Hepatocyte (in vitro differentiated cells): ENCODE results near the gene ARSB. TPM values are rescaled to one million over a fixed set of nuclear protein-coding genes. Genes with fewer than 3 reads are reported as not detected.
"Not testable (repeated sequence)": the region's sequence is repeated elsewhere in the genome, so short reads cannot be mapped to it uniquely, and the experiment has no call there.

Experiments used
- DNase-seq: peaks from one replicate; pipeline ENCODE4 v3.0.0-alpha.2; 2016; ENCODE audit warnings: low spot score
- H2AFZ ChIP-seq: fragments of 200-600 bp; sonication (generic); 2 replicates; pipeline ENCODE4 v1.6.0; 2016; ENCODE audit warnings: antibody characterized with exemption, mild to moderate bottlenecking
- H3K27ac ChIP-seq: fragments of 200-600 bp; sonication (generic); 2 replicates; pipeline ENCODE4 v1.5.1; 2016; ENCODE audit warnings: mild to moderate bottlenecking
- H3K27me3 ChIP-seq: fragments of 200-600 bp; sonication (generic); 2 replicates; pipeline ENCODE4 v1.6.1; 2016
- H3K36me3 ChIP-seq: fragments of 200-600 bp; sonication (generic); replicated peaks from 2 replicates; pipeline ENCODE4 v1.5.1; 2016; ENCODE audit warnings: low read depth; ENCODE audit not compliant: insufficient read depth
- H3K4me1 ChIP-seq: fragments of 200-600 bp; sonication (generic); 2 replicates; pipeline ENCODE4 v1.5.1; 2016; ENCODE audit warnings: mild to moderate bottlenecking, moderate library complexity; ENCODE audit not compliant: insufficient read depth
- H3K4me2 ChIP-seq: fragments of 200-600 bp; sonication (generic); 2 replicates; pipeline ENCODE4 v1.6.0; 2016
- H3K4me3 ChIP-seq: fragments of 200-600 bp; sonication (generic); 2 replicates; pipeline ENCODE4 v1.5.1; 2016; ENCODE audit warnings: mild to moderate bottlenecking
- H3K79me2 ChIP-seq: fragments of 200-600 bp; sonication (generic); 2 replicates; pipeline ENCODE4 v1.6.0; 2017; ENCODE audit warnings: mild to moderate bottlenecking
- H3K9me2 ChIP-seq: fragments of 200-600 bp; sonication (generic); replicated peaks from 2 replicates; pipeline ENCODE4 v1.6.0; 2017; ENCODE audit warnings: mild to moderate bottlenecking; ENCODE audit not compliant: insufficient read depth
- H3K9me3 ChIP-seq: fragments of 200-600 bp; sonication (generic); 2 replicates; pipeline ENCODE4 v1.5.1; 2016; ENCODE audit warnings: low read depth, mild to moderate bottlenecking
- H4K20me1 ChIP-seq: fragments of 200-600 bp; sonication (generic); 2 replicates; pipeline ENCODE4 v1.6.0; 2016; ENCODE audit warnings: mild to moderate bottlenecking; ENCODE audit not compliant: insufficient read depth, poor library complexity, severe bottlenecking
- EZH2 ChIP-seq: fragments of 200-600 bp; sonication (generic); IDR thresholded peaks from 2 replicates; pipeline ENCODE4 v1.6.1; 2016; ENCODE audit warnings: antibody characterized with exemption, mild to moderate bottlenecking, borderline replicate concordance
- EZH2phosphoT487 ChIP-seq: fragments of 200-600 bp; sonication (generic); IDR thresholded peaks from one replicate; pipeline ENCODE4 v1.6.1; 2018; ENCODE audit warnings: antibody characterized with exemption, mild to moderate bottlenecking, low read depth, moderate library complexity; ENCODE audit not compliant: unreplicated experiment, severe bottlenecking
- WGBS: methylation state at CpG from one replicate; pipeline ENCODE4 v1.1.6; 2016; ENCODE audit warnings: low lambda C conversion rate; ENCODE audit errors: missing lambda C conversion rate; 5-methylcytosine and 5-hydroxymethylcytosine counted together
- polyA plus RNA-seq: library from polyadenylated mRNA; unstranded; fragments of >200 nt; fragmentation: Nextera tagmentation; extraction: Ambion mirVana; gene quantifications from 2 replicates; pipeline ENCODE4 v1.2.1, GENCODE V29; 2016
- total RNA-seq: library from RNA; depleted of rRNA; stranded (reverse); fragments of >200 nt; gene quantifications from 2 replicates; pipeline ENCODE4 v1.2.3, GENCODE V29; 2014
- TF ChIP-seq, protein P1 (sequence below): fragments of 200-600 bp; sonication (generic); IDR thresholded peaks from 2 replicates; pipeline ENCODE4 v1.5.1; 2016; ENCODE audit warnings: antibody characterized with exemption, mild to moderate bottlenecking; ENCODE audit not compliant: poor library complexity

ARSB gene
- total and polyA plus RNA-seq, 2 experiments from 2014 or later, result 13.5 to 19.8 TPM

DNA sequence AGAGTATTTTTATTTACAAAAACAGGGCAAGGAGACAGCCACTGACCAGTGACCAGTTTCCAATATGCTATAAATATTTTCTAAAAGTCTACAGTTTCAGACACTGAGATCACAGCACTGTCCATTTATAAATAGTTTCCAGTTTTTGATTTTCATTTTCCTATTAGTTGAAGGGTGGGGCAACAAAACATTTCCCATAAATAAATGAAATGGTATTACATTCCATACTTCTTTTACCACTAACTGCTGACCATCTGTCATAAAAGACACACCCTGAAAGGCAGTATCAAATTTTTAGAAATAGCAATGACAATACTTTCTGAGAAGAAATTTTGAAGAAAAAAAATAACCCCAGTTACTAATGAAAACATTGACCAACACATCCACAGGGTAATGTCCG lies 126.7 kb downstream of the ARSB start:
- H3K36me3 ChIP-seq, result no peaks in the 10 kb centered on the region
- no peak overlapping the region for H3K4me3 ChIP-seq
- H3K9me3 ChIP-seq, result no peaks in the 10 kb centered on the region
- H2AFZ ChIP-seq, result no peak overlapping the region
- no peaks in the 10 kb centered on the region for H3K27me3 ChIP-seq
- no peak overlapping the region for H3K27ac ChIP-seq
- no peaks in the 10 kb centered on the region for H4K20me1 ChIP-seq
- no peaks in the 10 kb centered on the region for H3K9me2 ChIP-seq
- H3K79me2 ChIP-seq, result no peaks in the 10 kb centered on the region
- no peak for TF ChIP-seq EZH2phosphoT487
- TF ChIP-seq EZH2, result no peak
- TF ChIP-seq, protein P1, sequence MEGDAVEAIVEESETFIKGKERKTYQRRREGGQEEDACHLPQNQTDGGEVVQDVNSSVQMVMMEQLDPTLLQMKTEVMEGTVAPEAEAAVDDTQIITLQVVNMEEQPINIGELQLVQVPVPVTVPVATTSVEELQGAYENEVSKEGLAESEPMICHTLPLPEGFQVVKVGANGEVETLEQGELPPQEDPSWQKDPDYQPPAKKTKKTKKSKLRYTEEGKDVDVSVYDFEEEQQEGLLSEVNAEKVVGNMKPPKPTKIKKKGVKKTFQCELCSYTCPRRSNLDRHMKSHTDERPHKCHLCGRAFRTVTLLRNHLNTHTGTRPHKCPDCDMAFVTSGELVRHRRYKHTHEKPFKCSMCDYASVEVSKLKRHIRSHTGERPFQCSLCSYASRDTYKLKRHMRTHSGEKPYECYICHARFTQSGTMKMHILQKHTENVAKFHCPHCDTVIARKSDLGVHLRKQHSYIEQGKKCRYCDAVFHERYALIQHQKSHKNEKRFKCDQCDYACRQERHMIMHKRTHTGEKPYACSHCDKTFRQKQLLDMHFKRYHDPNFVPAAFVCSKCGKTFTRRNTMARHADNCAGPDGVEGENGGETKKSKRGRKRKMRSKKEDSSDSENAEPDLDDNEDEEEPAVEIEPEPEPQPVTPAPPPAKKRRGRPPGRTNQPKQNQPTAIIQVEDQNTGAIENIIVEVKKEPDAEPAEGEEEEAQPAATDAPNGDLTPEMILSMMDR, result no peak
- WGBS, result 100% methylated on average over 1 of the region's 1 CpG
- no peaks in the 10 kb centered on the region for H3K4me1 ChIP-seq
- no peak for DNase-seq
- no peak overlapping the region for H3K4me2 ChIP-seq

DNA sequence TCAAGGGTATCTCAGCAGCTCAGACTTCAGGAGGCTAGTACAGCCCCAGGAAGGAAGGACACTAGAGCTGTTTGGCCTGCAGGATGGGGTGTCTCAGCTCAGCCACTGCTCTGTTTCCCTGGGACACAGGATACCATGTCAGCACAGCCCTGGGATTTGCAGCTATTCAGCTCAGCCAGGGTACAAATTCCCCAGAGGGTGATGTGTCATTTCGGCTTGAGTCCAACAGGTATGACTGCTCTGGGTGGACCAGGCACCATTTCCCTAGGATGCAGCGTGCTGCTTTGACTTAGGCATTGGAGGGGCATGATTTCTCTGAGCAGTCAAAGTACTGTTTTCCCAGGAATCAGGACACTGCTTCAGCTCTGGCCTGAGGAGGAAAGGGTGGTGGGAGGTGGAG lies 130.1 kb downstream of the ARSB start:
- H3K4me2 ChIP-seq, result no peak overlapping the region
- no peaks in the 10 kb centered on the region for H3K27me3 ChIP-seq
- no peaks in the 10 kb centered on the region for H3K4me1 ChIP-seq
- TF ChIP-seq, protein P1, result no peak
- TF ChIP-seq EZH2 (no peak), EZH2phosphoT487 (no peak)
- no peaks in the 10 kb centered on the region for H4K20me1 ChIP-seq
- H3K36me3 ChIP-seq, result no peaks in the 10 kb centered on the region
- no peak overlapping the region for H2AFZ ChIP-seq
- H3K4me3 ChIP-seq, result no peak overlapping the region
- WGBS, result 100% methylated on average over 2 of the region's 2 CpGs
- H3K9me2 ChIP-seq, result no peaks in the 10 kb centered on the region
- no peak overlapping the region for H3K27ac ChIP-seq
- H3K9me3 ChIP-seq, result no peaks in the 10 kb centered on the region
- H3K79me2 ChIP-seq, result no peaks in the 10 kb centered on the region
- no peak for DNase-seq

DNA sequence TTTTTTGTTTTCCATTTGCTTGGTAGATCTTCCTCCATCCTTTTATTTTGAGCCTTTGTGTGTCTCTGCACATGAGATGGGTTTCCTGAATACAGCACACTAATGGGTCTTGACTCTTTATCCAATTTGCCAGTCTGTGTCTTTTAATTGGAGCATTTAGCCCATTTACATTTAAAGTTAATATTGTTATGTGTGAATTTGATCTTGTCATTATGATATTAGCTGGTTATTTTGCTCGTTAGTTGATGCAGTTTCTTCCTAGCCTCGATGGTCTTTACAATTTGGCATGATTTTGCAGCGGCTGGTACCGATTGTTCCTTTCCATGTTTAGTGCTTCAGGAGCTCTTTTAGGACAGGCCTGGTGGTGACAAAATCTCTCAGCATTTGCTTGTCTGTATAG lies 133.2 kb downstream of the ARSB start:
- not testable (repeated sequence) for H3K36me3 ChIP-seq, H3K4me3 ChIP-seq, H3K9me2 ChIP-seq, H3K27me3 ChIP-seq, DNase-seq, H4K20me1 ChIP-seq, H3K4me2 ChIP-seq, H3K79me2 ChIP-seq, H2AFZ ChIP-seq, H3K27ac ChIP-seq, H3K4me1 ChIP-seq, H3K9me3 ChIP-seq
- WGBS, result 97% methylated on average over 4 of the region's 4 CpGs

DNA sequence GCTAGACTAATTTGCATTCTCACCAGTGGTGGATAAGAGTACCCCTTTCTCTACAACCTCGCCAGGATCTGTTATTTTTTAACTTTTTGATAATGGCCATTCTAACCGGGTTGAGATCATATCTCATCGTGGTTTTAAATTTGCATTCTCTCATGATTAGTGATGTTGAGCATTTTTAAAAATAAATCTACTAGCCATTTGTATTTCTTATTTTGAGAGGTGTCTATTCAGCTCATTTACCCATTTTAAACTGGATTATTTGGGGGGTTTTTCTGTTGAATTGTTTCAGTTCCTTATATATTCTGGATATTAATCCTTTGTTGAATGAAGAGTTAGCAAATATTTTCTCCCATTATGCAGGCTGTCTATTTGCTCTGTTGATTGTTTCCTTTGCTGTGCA lies 139.6 kb downstream of the ARSB start:
- H3K9me2 ChIP-seq, result no peaks in the 10 kb centered on the region
- no peak for DNase-seq
- no peaks in the 10 kb centered on the region for H3K27me3 ChIP-seq
- H3K79me2 ChIP-seq, result no peaks in the 10 kb centered on the region
- no peak for TF ChIP-seq EZH2
- H3K27ac ChIP-seq, result no peak overlapping the region
- H3K9me3 ChIP-seq, result no peaks in the 10 kb centered on the region
- 72% methylated on average over 3 of the region's 3 CpGs for WGBS
- no peaks in the 10 kb centered on the region for H3K36me3 ChIP-seq
- H4K20me1 ChIP-seq, result no peaks in the 10 kb centered on the region
- H3K4me3 ChIP-seq, result no peak overlapping the region
- no peaks in the 10 kb centered on the region for H3K4me1 ChIP-seq
- no peak overlapping the region for H3K4me2 ChIP-seq
- H2AFZ ChIP-seq, result no peak overlapping the region

- no peaks in the 10 kb centered on the region for H3K79me2 ChIP-seq
- H4K20me1 ChIP-seq, result no peaks in the 10 kb centered on the region
- H3K27ac ChIP-seq, result no peak overlapping the region
- H3K4me3 ChIP-seq, result no peak overlapping the region
- no peaks in the 10 kb centered on the region for H3K9me2 ChIP-seq
- no peak overlapping the region for H2AFZ ChIP-seq
- no peaks in the 10 kb centered on the region for H3K4me1 ChIP-seq
- TF ChIP-seq EZH2phosphoT487 (no peak), EZH2 (no peak)
- TF ChIP-seq, protein P1, result no peak
- no peaks in the 10 kb centered on the region for H3K36me3 ChIP-seq
- 100% methylated on average over 1 of the region's 1 CpG for WGBS
- no peak for DNase-seq
- no peak overlapping the region for H3K4me2 ChIP-seq
- H3K27me3 ChIP-seq, result no peaks in the 10 kb centered on the region
- H3K9me3 ChIP-seq, result no peaks in the 10 kb centered on the region
Measured at GRCh38 chr5:78843436-78843835, 141.7 kb downstream of the ARSB start.
